ENCODE measurements around the gene PSD2.

GRCh38 chr5:139885172-139885856, 89.7 kb downstream of the PSD2 start:
- TF ChIP-seq CTCF (IDR thresholded peaks at IDR 0.05) (no peak), POLR2A (IDR thresholded peaks at IDR 0.05) (no peak)
